HuH-7 (cell line): Measurements from ENCODE around the gene DAAM1.
A peak's percentile ranks its signal among the peaks of the same experiment; 100 is the strongest.

ENCODE experiments used
- DNase-seq: peaks from one replicate; pipeline ENCODE4 v3.0.0; 2011; ENCODE audit warnings: low spot score

Gene DAAM1

DNA sequence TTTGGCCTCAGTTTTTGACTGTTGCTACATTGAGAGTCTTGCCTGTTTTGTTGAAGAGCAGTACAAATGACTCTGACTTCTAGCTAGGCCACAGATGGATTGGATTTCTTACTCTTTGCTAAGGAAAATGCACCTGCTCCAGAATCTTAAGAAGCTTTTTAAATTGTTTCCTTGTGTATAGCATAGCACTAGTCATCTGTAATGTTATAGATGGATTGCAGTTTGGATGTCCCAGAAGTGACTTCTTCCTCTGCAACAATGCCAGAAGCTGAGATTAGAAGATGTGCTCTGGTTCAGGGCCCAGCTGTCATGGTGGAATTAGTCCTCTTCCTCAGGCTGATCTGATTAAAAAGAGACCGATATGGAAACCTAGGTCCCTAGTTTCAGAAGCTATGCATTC lies 67.9 kb downstream of the DAAM1 start:
- no peak for DNase-seq

DNA sequence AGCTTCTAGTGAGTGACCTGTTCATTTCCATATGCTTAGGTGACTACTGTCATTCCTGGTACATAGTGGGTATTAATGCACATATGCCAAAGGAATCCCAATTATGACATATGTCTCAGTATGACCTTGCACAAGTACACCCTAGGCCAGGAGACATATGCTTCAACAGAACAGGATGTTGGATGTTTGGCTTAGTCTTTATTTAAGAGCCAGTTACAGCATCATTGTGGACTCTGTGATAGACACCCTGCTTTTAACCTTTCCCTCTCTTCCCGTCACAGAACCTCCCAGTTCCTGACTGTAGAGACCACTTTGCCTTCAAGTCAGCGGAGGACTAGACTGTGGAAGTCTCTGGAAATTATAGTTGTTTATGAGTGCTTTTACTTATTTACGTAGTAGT lies 72.9 kb downstream of the DAAM1 start:
- DNase-seq: no peak

DNA sequence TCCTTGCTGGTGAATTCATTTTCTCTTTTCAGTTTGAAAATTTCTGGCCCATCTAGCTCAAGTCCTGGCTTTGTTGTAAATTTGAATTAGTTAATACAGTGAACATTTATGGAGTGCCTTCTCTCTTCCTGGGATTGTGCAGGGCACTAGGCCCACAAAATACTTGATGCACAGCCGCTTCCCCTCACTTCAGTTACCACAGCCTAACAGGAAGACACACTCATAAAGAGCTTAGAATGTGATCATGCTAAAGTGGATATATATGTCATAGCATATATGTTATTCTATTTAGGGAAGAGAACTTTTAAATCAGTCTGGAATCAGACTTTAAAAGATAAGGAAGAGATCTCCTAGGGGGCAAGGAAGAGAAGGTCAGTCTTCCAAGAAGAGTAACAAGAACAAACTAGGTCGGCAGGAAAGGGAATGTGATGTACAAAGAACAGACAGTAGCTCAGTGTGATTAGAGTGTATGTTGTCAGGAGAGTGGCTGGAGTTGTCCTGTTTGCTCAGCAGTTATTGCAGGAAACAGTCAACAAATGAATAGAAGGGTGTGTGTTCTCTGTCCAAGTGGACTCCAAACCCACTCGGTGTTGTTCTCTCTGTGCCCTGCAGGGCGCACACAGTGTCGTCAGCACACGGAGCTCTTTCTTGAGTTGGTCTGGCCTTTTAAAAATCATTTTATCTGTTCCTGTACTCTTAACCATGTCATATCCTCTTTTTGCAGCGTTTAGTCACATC lies 74.4 kb downstream of the DAAM1 start:
- DNase-seq: peak; percentile 66

DNA sequence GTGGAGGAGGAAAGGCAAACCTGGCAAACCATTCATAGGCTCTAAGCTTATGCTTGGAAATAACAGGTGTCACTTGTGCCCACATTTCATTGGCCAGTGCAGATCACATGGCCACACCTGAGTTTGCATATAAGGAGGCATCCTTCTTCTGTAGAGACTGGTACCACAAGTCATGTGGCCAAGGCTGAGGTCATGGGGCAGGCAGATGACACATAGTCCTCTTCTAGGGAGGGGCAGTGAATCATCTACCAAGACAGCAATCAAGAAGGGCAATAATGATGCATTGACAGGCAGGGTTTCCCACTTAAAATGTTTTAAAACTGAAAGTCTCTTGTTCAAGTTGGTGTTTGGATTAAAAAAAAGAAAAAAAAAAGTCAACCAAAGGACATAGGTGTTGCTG lies 77.3 kb downstream of the DAAM1 start:
- DNase-seq: no peak

DNA sequence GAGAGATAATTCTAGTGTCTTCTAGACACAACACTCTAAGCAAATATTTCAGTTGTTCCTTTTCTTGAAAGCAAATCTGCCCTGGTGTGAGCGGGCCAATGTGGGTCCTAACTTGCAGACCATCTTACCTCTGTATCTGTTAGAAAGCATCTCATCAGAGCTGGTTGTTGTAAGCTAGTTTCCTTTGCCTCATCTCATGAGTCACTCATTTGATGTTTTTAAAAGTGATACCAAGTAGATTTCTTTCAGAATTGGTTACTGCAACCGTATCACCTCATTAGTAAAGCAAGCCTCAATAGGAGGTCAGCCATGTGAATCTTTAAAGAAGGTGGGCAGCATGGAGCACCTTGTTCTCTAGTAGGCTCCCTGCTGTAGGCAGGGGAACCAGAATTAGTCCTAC lies 78.6 kb downstream of the DAAM1 start:
- no peak for DNase-seq

DNA sequence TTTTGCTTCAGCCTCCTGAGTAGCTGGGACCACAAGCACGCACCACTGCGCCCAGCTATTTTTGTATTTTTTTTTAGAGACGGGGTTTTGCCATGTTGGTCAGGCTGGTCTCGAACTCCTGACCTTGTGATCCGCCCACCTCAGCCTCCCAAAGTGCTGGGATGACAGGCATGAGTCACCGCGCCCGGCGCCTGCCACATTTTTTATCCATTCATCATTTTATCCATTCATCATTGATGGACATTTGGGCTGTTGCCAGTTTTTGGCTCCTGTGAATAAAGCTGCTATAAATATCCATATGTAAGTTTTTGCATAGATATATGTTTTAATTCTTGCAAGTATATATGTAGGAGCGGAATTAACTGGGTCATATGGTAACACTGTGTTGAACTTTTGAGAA lies 79.5 kb downstream of the DAAM1 start:
- no peak for DNase-seq

DNA sequence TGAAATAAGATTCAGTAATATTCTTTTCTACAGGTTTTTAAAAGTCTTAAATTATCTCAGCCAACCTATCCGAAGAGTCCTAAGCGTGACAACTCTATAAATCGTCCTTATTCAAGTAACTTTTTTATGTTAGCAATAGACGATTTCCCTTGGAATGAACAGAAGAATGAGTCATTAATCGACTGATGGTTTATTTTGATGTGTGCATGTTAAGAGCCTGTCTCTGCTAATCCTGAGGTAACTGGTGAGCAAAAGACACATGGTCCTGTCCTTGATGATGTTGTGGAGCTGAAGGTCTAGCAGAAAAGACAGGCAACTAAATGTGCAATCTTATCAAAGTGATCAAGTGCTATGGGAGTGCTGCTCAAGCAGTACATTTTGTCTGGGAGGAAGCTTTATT lies 80.4 kb downstream of the DAAM1 start:
- DNase-seq: no peak

DNA sequence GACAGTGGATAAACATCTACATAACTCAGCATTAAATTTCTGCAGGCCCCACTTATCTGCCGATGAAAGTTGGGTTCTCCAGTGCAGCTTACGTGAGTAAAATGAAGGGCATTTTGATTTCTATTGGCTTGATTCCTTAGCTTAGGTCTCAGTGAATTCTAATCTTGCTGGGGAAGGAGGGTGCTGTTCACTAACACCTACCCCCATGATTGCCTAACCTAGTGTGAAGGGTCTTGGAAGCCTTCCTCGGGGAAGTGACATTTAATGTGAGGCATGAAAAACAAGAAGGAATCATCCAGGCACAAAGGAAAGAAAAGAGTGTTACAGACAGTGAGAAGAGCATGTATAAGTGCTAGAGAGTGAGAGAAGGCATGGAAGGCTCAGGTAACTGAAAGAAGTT lies 81.0 kb downstream of the DAAM1 start:
- DNase-seq: no peak

DNA sequence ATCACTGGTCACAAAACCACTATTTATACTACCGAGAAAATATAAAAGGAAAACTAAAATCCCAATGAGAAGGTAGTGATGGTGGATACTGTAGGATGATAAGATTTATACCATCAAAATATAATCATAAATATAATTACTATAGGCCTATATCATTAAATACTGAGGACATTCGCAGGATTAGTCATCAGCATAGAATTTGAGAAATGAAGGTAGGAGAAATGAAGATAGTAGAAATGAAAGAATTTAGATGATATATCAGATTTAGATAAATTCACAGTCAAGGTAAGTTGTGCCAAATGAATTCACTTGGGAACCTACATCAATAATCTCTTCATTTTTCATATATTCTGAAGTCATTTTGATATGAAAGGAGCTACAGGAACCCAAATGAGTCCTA lies 82.8 kb downstream of the DAAM1 start:
- no peak for DNase-seq

DNA sequence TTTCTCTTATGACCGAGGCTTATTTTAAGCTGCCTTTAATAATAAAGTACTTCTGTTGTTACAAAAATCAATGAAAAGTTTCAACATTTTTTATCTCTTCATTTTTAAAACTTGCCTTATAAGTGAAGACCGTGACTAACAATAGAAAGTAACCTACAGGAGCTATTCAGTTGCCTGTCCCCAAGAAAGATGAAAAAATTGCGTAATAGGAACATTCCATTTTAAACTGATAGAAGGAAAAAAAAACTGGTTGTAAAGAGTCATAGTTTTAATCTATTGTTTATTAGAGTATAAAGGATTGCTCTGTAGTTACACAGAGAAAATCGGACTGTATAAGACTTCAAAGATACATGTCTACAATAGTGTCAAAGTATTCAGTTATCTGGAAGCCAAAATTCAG lies 83.3 kb downstream of the DAAM1 start:
- DNase-seq: no peak

DNA sequence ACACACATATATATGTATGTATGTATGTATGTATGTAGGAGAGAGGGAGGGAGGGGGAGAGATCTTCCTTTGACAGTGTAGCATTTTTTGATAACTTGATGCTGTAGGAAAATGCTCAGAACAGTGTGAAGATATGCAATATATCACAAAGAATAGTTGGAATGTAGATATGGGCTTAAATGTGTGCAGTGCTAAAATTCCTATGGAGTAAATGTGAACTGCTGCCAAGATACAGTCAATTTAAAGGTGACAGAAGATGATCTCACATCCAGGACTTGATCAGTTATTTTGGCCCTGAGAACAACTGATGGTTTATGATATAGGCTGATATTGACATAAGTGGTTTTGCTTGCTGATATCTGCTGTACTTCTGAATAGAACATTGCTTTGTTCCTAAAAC lies 84.2 kb downstream of the DAAM1 start:
- DNase-seq: no peak

DNA sequence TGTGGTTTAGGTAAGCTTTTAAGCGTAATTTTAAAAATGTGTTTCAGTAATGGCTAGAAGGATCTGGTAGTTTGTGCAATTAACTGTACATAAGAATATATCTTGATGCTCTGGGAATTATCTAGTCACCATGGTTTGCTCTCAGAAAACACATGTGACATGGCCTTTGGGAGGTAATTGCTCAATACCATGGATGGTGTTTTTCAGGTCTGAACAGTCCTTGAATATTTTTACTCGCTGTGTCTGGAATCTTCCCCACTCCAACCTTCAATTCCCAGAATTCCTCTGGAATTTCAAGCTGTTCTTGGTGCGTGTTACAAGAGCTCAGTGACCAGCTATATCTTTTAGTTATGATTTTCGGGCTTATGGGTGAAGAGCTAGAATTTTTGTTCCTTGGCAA lies 85.3 kb downstream of the DAAM1 start:
- no peak for DNase-seq

DNA sequence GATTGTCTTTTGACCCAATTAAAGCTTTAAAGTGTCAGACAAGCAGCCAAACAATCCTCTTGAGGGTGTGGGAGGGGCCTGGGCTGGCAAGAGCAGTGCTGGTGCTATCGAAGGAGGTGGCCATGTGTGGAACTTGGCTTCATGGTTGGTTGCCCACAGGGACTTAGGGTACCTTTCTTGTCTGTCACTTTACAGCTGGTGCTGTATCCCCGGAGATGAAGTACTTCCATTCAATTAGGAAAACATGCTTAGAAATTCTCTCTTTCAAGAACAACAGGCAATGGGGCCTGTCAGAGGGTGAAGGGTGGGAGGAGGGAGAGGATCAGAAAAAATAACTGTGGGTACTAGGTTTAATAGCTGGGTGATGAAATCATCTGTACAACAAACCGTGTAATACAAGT lies 86.5 kb downstream of the DAAM1 start:
- no peak for DNase-seq

DNA sequence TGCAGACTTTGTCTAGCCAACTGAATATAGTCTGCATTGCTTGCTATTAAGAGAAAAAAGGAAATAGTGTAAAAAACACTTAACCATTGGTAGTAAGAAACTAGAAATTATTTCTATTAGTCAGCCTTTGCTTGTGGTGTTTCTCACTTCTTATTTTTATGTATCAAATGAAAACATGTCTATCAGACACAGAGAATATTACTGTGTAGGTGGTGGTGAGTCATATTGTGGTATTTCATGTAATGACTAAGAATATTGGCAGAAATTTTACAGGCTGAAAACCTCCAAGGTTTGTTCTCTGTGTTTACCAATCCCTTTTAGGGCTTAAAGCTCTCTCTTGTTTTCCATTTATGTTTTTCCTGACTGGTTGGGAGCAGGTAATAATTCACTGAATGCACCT lies 87.2 kb downstream of the DAAM1 start:
- no peak for DNase-seq

DNA sequence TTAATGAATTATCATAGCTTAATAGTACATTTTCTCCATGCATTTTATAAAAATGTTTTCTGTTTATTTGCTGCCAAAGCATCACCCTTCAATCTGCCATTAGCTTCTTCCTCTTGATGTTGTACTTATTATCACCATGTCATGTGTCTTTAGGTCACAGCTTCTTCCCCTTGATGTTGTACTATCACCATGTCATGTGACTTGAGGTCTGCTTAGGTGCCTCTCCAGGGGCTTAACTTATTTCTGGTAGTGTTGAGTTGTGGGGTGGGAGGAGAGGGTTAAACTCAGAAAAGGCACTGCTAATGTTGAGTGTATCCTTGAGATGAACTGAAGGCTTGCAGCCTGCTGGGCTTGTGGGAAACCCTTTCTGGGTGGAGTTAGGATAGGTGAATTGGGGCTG lies 87.8 kb downstream of the DAAM1 start:
- DNase-seq: no peak

DNA sequence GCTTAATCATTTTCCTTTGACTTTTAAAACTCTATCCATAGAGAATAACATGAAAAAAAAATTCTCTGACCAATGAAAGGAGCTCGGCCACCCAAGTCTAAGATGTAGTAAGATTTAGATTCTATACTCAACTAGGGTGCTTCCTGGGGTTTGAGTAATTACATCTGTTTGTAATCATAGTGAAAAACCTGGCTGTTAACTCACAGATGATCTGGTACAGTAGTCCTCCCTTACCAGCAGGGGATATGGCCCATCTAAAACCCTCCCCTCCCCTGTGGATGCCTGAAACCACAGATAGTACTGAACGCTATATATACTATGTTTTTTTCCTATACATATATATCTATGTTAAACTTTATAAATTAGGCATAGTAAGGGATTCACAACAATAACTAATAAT lies 89.2 kb downstream of the DAAM1 start:
- no peak for DNase-seq

DNA sequence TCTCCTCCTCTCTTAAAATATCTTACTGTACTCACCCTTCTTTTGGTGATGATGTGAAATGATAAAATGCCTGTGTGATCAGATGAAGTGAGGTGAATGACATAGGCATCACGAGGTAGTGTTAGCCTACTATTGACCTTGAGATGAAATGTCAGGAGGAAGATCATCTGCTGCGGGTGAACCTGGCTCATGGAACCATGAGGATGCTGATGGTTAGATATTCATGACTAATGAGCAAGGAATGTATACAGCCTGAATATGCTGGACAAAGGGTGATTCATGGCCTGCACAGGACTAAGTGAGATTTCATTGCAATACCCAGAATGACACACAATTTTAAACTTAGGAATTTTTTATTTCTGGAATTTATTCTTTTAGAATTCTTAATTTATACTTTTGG lies 89.6 kb downstream of the DAAM1 start:
- peak; percentile 21 for DNase-seq

DNA sequence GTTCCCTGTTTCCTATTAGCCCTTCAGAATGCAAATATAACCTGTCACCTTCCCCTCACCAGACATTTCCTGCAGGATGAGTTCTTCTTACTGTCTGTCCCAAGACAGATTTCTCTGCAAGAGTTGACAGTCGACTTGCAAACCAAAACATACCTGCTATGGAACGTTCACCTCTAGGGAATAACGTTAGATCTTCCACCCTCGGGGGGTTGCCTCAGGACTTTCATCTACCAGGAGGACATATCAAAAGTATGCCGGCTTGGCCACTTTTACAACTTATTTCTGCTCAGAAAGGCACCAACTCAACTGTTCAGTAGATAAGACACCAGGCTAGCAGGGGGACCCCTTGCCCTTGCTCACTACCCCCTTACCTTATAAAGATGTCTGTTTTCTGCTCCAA lies 92.5 kb downstream of the DAAM1 start:
- no peak for DNase-seq

DNA sequence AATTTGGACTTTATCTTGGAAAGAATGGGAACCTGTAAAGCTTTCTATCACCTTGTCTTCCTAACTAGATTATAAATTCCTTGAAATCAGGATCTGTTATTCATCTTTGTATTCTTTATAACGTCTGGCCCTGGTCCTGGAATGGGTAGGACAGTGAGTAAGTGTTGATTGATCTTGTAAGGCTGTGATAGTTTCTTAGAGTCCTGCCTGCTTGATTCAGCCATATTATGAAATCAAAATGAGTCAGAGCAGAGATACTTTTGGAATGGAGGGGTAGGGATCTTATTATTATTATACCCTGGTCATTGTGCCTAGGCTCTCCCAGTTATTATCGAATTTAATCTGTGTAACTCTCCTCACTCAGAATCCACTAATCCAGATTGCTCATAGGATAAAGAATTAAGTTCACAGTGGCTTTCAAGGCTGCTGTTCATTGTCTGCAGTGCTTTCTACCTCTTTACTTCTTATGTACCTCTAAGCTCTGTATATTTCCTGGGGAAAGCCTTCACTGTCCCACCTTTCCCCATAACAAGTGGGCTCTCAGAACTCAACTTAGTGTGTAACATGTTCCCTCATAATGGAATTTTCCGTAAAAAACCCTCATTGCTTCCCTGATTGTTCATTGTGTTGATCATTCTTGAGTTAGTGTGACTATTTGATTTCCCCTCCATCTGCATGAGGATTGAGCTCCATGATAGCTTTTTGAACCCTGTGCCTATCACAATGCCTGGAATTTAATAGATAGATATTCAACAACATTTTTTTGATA lies 93.3 kb downstream of the DAAM1 start:
- no peak for DNase-seq

DNA sequence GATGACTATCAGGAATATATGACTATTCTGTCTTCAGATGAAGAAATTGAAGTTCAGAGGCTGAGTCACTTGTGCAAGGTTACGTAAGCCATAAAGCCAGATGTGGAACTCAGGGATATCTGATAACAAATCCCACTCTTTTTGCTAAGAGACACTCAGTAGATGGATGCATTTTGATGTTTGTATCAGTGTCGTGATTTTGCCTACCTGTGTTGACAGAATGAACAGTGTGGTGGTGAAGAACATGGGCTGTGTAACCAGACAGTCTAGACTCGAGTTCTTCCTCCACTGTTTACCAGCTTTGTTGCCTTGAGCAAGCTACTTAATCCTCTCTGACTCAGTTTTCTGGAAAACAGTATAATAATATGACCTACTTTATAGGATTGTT lies 93.9 kb downstream of the DAAM1 start:
- no peak for DNase-seq

DNA sequence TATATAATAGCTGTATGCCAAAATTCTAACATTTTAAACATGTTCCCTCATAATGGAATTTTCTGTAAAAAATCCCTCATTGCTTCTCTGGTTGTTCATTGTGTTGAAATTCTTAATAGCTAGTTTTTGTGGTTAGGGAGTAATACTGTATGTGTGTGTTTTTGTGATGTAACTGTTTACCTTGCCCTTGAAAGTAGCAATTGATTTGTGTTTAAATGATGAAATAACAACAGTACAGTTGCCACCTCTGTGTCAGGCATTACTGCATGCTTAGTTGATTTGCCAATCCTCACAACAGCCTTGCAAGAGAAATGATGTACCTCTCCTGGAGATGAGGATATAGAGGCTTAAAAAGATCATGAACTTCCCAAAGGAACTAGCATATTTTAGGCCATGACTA lies 94.9 kb downstream of the DAAM1 start:
- peak; percentile 19 for DNase-seq

DNA sequence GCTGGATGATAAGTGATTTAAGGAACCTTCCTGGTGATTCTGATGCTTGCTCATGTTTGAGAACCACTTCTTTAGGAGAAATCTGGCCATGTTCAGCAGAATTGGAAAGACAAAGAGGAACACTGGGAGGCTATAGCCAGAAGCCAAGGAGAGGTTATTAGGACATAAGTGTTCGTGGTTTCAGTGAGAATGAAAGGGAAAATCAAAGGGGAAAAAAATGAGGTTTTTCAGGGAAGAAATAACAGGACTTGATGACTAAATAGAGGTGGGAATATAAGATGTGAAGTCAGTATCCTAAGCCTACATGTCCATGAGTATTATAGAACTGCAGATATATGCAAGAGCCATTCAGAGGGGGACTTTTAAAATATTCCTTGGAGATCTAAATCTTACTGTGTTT lies 95.6 kb downstream of the DAAM1 start:
- DNase-seq: no peak

DNA sequence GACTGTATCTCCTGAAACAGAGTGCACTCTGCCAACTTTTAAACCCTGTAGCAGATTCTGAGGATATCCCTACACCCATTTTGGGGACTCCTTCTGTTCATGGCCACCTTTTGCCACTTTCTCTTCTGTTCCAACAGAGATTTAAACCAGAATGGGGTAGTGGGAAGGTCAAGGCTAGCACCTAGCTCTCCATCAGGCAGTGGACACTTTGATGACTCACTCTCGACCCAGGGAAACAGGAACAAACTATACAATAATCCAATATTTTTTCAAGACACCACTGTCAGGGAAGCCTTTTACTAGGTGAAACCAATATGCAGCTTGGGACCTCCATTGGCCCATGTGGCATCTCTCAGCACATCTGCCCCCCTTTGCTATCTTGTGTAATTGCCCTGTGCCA lies 103.6 kb downstream of the DAAM1 start:
- no peak for DNase-seq

DNA sequence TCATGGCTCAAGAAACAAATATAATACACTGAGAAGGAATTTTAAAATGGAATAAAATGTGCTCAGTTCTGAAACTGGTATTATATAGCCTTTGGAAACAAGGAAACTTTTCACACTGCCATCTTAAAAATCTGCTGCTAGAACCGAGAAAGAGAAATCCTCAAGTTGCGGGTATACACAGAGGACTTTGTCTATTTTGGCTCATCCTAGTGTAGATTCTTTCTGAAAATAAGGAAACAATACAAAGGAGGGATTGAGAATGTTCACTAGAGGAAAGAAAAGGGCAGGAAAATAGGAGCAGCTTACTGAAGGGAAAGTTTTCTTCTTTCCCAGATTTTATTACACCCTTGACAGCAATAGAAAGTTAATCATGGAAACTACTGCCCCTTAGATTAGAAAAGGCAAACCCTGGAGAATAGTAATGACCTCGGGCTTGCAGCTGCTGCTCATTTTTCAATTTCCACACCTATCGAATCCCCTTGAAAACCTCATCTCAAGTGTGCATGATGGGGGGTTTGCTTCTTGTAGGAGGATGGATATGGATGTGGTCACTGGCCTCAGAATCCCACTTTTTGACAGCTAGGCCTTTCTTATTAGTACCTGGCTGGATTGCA lies 104.6 kb downstream of the DAAM1 start:
- DNase-seq: no peak
